ENCODE results near the gene SHANK2. TPM values are rescaled to one million over a fixed set of nuclear protein-coding genes. Genes with fewer than 3 reads are reported as not detected.
A peak's percentile ranks its signal among the peaks of the same experiment; 100 is the strongest.

The SHANK2 gene
- total RNA-seq, 5 donors from 2014 or later (not counting 1 experiment from before 2014, with no cell fraction given): 0.15 to 0.60 (median 0.49) TPM; not detected in 2

GRCh38 chr11:71283971-71284441 lies 31.6 kb upstream of the SHANK2 start:
- no peaks in the 10 kb centered on the region for H3K36me3 Mint-ChIP-seq
- Histone ChIP-seq H3K36me3 (ENCODE audit: control insufficient read depth in 2 of 2, extremely low read depth in 1 of 2, insufficient read depth in 1 of 2, low read length in 1 of 2) (no peaks in the 10 kb centered on the region), H3K27me3 (replicated peaks in 1 of 2; ENCODE audit: control insufficient read depth in 2 of 2, extremely low read depth in 1 of 2, insufficient read depth in 2 of 2, low read length in 1 of 2) (peaks cover 0 to 7% of the 10 kb centered on the region in 2 experiments), H3K4me3 (ENCODE audit: control insufficient read depth in 1 of 2, extremely low read depth in 1 of 2, low read length in 1 of 2) (no peak overlapping the region), H3K27ac (ENCODE audit: low read length) (no peak overlapping the region), H3K4me1 (ENCODE audit: control insufficient read depth in 1 of 2, extremely low read depth in 1 of 2, insufficient read depth in 2 of 2, low read length in 2 of 2) (no peaks in the 10 kb centered on the region), H3K9me3 (no peaks in the 10 kb centered on the region)
- no peak overlapping the region for H3K4me3 Mint-ChIP-seq
- 92% methylated on average over 10 of the region's 16 CpGs for WGBS (ENCODE audit: insufficient coverage)
- CTCF ChIA-PET: no interaction called here
- DNase-seq (peak in 1 of 35 experiments; percentile 10), ATAC-seq (replicated peaks in 1 of 4) (no peak)
- H3K27me3 Mint-ChIP-seq: peaks cover 6 to 8% of the 10 kb centered on the region in 2 donors
- peaks cover 3 to 5% (median 4%) of the 10 kb centered on the region in 3 donors for H3K9me3 Mint-ChIP-seq
- POLR2A ChIA-PET: no interaction called here
- H3K4me1 Mint-ChIP-seq: no peaks in the 10 kb centered on the region
- no peak overlapping the region for H3K27ac Mint-ChIP-seq

- H3K9me3 Mint-ChIP-seq: peaks cover 0 to under 1% (median 0%) of the 10 kb centered on the region in 3 donors
- WGBS (ENCODE audit: insufficient coverage): 67% methylated on average over 12 of the region's 15 CpGs
- peaks cover 3 to 5% of the 10 kb centered on the region in 2 donors for H3K27me3 Mint-ChIP-seq
- no peak overlapping the region for H3K4me3 Mint-ChIP-seq
- H3K36me3 Mint-ChIP-seq: no peaks in the 10 kb centered on the region
- H3K4me3 ChIP-seq (ENCODE audit: control insufficient read depth in 1 of 2, extremely low read depth in 1 of 2, low read length in 1 of 2): no peak overlapping the region
- DNase-seq (peak in 1 of 35 experiments; percentile 13), ATAC-seq (replicated peaks in 1 of 4) (no peak)
- H3K4me1 Mint-ChIP-seq: no peaks in the 10 kb centered on the region
- H3K27me3 ChIP-seq (replicated peaks in 1 of 2; ENCODE audit: control insufficient read depth in 2 of 2, extremely low read depth in 1 of 2, insufficient read depth in 2 of 2, low read length in 1 of 2): peaks cover 0 to 7% of the 10 kb centered on the region in 2 experiments
- ChIA-PET POLR2A (no interaction called here), CTCF (no interaction called here)
- H3K27ac Mint-ChIP-seq: no peak overlapping the region
- H3K9me3 ChIP-seq: no peaks in the 10 kb centered on the region
- H3K27ac ChIP-seq (ENCODE audit: low read length): no peak overlapping the region
- no peaks in the 10 kb centered on the region for H3K36me3 ChIP-seq (ENCODE audit: control insufficient read depth in 2 of 2, extremely low read depth in 1 of 2, insufficient read depth in 1 of 2, low read length in 1 of 2)
- no peaks in the 10 kb centered on the region for H3K4me1 ChIP-seq (ENCODE audit: control insufficient read depth in 1 of 2, extremely low read depth in 1 of 2, insufficient read depth in 2 of 2, low read length in 2 of 2)
Observed at GRCh38 chr11:71282581-71283351, 30.4 kb upstream of the SHANK2 start.

- 77% methylated on average over 6 of the region's 7 CpGs for WGBS (ENCODE audit: insufficient coverage)
- H3K4me1 Mint-ChIP-seq: no peaks in the 10 kb centered on the region
- no peak overlapping the region for H3K4me3 Mint-ChIP-seq
- H3K27ac Mint-ChIP-seq: no peak overlapping the region
- H3K36me3 Mint-ChIP-seq: no peaks in the 10 kb centered on the region
- DNase-seq (no peak), ATAC-seq (replicated peaks in 1 of 4) (no peak)
- ChIA-PET POLR2A (no interaction called here), CTCF (no interaction called here)
- Histone ChIP-seq H3K27me3 (replicated peaks in 1 of 2; ENCODE audit: control insufficient read depth in 2 of 2, extremely low read depth in 1 of 2, insufficient read depth in 2 of 2, low read length in 1 of 2) (peaks cover 0 to 7% of the 10 kb centered on the region in 2 experiments), H3K36me3 (ENCODE audit: control insufficient read depth in 2 of 2, extremely low read depth in 1 of 2, insufficient read depth in 1 of 2, low read length in 1 of 2) (no peaks in the 10 kb centered on the region), H3K4me3 (ENCODE audit: control insufficient read depth in 1 of 2, extremely low read depth in 1 of 2, low read length in 1 of 2) (no peak overlapping the region), H3K27ac (ENCODE audit: low read length) (no peak overlapping the region), H3K4me1 (ENCODE audit: control insufficient read depth in 1 of 2, extremely low read depth in 1 of 2, insufficient read depth in 2 of 2, low read length in 2 of 2) (no peaks in the 10 kb centered on the region), H3K9me3 (no peaks in the 10 kb centered on the region)
- no peaks in the 10 kb centered on the region for H3K9me3 Mint-ChIP-seq
- H3K27me3 Mint-ChIP-seq: peaks cover 5 to 6% of the 10 kb centered on the region in 2 donors
Observed at GRCh38 chr11:71281831-71282230, 29.5 kb upstream of the SHANK2 start.

DNA sequence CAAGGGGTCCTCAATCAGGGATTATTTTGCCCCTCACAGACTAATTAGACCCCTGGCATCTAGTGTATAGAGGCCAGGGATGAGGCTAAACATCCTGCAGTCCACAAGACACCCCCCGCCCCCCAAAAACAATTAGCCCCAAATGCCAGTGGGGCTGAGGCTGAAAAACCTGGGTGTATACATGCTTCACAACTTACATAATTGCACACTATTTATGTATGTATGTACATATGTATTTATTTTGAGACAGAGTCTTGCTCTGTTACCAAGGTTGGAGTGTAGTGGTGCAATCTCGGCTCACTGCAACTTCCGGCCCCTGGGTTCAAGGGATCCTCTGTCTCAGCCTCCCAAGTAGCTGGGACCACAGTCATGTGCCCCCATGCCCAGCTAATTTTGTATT lies 28.8 kb upstream of the SHANK2 start:
- no peaks in the 10 kb centered on the region for H3K4me1 ChIP-seq (ENCODE audit: control insufficient read depth in 1 of 2, extremely low read depth in 1 of 2, insufficient read depth in 2 of 2, low read length in 2 of 2)
- no peaks in the 10 kb centered on the region for H3K4me1 Mint-ChIP-seq
- peaks cover 0 to 7% of the 10 kb centered on the region in 2 experiments for H3K27me3 ChIP-seq (replicated peaks in 1 of 2; ENCODE audit: control insufficient read depth in 2 of 2, extremely low read depth in 1 of 2, insufficient read depth in 2 of 2, low read length in 1 of 2)
- no peak overlapping the region for H3K4me3 ChIP-seq (ENCODE audit: control insufficient read depth in 1 of 2, extremely low read depth in 1 of 2, low read length in 1 of 2)
- ATAC-seq (replicated peaks in 1 of 4) (no peak), DNase-seq (no peak)
- ChIA-PET CTCF (no interaction called here), POLR2A (no interaction called here)
- H3K9me3 ChIP-seq: no peaks in the 10 kb centered on the region
- no peak overlapping the region for H3K4me3 Mint-ChIP-seq
- no peaks in the 10 kb centered on the region for H3K9me3 Mint-ChIP-seq
- WGBS (ENCODE audit: insufficient coverage): 88% methylated on average over 2 of the region's 3 CpGs
- no peaks in the 10 kb centered on the region for H3K36me3 Mint-ChIP-seq
- H3K36me3 ChIP-seq (ENCODE audit: control insufficient read depth in 2 of 2, extremely low read depth in 1 of 2, insufficient read depth in 1 of 2, low read length in 1 of 2): no peaks in the 10 kb centered on the region
- no peak overlapping the region for H3K27ac Mint-ChIP-seq
- no peak overlapping the region for H3K27ac ChIP-seq (ENCODE audit: low read length)
- peaks cover 7% of the 10 kb centered on the region in 2 donors for H3K27me3 Mint-ChIP-seq

GRCh38 chr11:71279916-71280645 lies 27.7 kb upstream of the SHANK2 start:
- CTCF ChIA-PET: no interaction called here
- Histone ChIP-seq H3K36me3 (ENCODE audit: control insufficient read depth in 2 of 2, extremely low read depth in 1 of 2, insufficient read depth in 1 of 2, low read length in 1 of 2) (no peaks in the 10 kb centered on the region), H3K27me3 (replicated peaks in 1 of 2; ENCODE audit: control insufficient read depth in 2 of 2, extremely low read depth in 1 of 2, insufficient read depth in 2 of 2, low read length in 1 of 2) (peaks cover 0 to 7% of the 10 kb centered on the region in 2 experiments), H3K9me3 (no peaks in the 10 kb centered on the region), H3K27ac (ENCODE audit: low read length) (no peak overlapping the region), H3K4me3 (ENCODE audit: control insufficient read depth in 1 of 2, extremely low read depth in 1 of 2, low read length in 1 of 2) (no peak overlapping the region), H3K4me1 (ENCODE audit: control insufficient read depth in 1 of 2, extremely low read depth in 1 of 2, insufficient read depth in 2 of 2, low read length in 2 of 2) (no peaks in the 10 kb centered on the region)
- Mint-ChIP-seq H3K27me3 (peaks cover 3 to 5% of the 10 kb centered on the region in 2 donors), H3K4me3 (no peak overlapping the region), H3K27ac (no peak overlapping the region), H3K9me3 (no peaks in the 10 kb centered on the region), H3K36me3 (no peaks in the 10 kb centered on the region), H3K4me1 (no peaks in the 10 kb centered on the region)
- POLR2A ChIA-PET: no interaction called here
- DNase-seq (no peak), ATAC-seq (replicated peaks in 1 of 4) (no peak)
- 78% methylated on average over 10 of the region's 14 CpGs for WGBS (ENCODE audit: insufficient coverage)

DNA sequence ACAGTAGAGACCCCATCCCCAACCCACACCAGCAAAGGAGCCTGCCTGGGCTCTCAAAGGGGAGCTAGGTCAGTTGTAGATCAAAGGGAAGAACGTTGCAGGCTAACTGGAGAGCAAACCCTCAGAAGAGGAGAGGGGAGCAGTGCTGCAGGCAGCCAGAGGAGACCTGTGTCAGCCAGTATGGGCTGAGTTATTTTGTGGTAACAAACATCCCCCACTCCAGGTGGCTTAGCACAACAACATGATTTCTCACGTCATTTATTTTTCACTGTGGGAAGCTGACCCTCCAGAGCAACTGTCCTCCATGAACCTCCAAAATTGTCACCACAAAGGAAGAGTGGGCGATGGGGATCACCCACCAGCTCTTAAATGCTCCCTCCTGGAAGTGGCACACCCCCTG lies 19.8 kb upstream of the SHANK2 start:
- no peaks in the 10 kb centered on the region for H3K4me1 ChIP-seq (ENCODE audit: control insufficient read depth in 1 of 2, extremely low read depth in 1 of 2, insufficient read depth in 2 of 2, low read length in 2 of 2)
- Mint-ChIP-seq H3K27ac (no peak overlapping the region), H3K36me3 (no peaks in the 10 kb centered on the region), H3K9me3 (peaks cover 5 to 19% (median 10%) of the 10 kb centered on the region in 3 donors), H3K27me3 (peaks cover 14 to 16% of the 10 kb centered on the region in 2 donors), H3K4me1 (no peaks in the 10 kb centered on the region), H3K4me3 (no peak overlapping the region)
- H3K4me3 ChIP-seq (ENCODE audit: control insufficient read depth in 1 of 2, extremely low read depth in 1 of 2, low read length in 1 of 2): no peak overlapping the region
- H3K27ac ChIP-seq (ENCODE audit: low read length): no peak overlapping the region
- no peaks in the 10 kb centered on the region for H3K9me3 ChIP-seq
- ATAC-seq (replicated peaks in 1 of 4) (no peak), DNase-seq (no peak)
- ChIA-PET POLR2A (no interaction called here), CTCF (no interaction called here)
- H3K36me3 ChIP-seq (ENCODE audit: control insufficient read depth in 2 of 2, extremely low read depth in 1 of 2, insufficient read depth in 1 of 2, low read length in 1 of 2): no peaks in the 10 kb centered on the region
- WGBS (ENCODE audit: insufficient coverage): 46% methylated on average over 2 of the region's 3 CpGs
- peaks cover 0 to 28% of the 10 kb centered on the region in 2 experiments for H3K27me3 ChIP-seq (replicated peaks in 1 of 2; ENCODE audit: control insufficient read depth in 2 of 2, extremely low read depth in 1 of 2, insufficient read depth in 2 of 2, low read length in 1 of 2)

Data from T-cell (primary cell).